SHP77 (cell line): Measurements from ENCODE around the gene TRAF3.
A peak's percentile ranks its signal among the peaks of the same experiment; 100 is the strongest.

Source experiments
- DNase-seq, 2 experiments: peaks; one replicate each; lab custom pipeline; 2025; lab: John Stamatoyannopoulos, UW

TRAF3 gene

GRCh38 chr14:102776761-102777710, at the start of gene TRAF3:
Gene TRAF3 (plus strand): TSS chr14:102777449. CDS start chr14:102870202, 92,753 bp downstream.
- no peak for DNase-seq

- DNase-seq: no peak
Measured at GRCh38 chr14:102728501-102728900, 48.7 kb upstream of the TRAF3 start.

GRCh38 chr14:102729268-102729667, 48.0 kb upstream of the TRAF3 start:
- no peak for DNase-seq

- no peak for DNase-seq
Measured at GRCh38 chr14:102729825-102730224, 47.4 kb upstream of the TRAF3 start.

- DNase-seq: no peak
Measured at GRCh38 chr14:102731101-102731870, 46.0 kb upstream of the TRAF3 start.

- peak; percentile 47 to 59 for DNase-seq
Measured at GRCh38 chr14:102731871-102732800, 45.1 kb upstream of the TRAF3 start.

GRCh38 chr14:102732924-102733323, 44.3 kb upstream of the TRAF3 start:
- no peak for DNase-seq

GRCh38 chr14:102733326-102733725, 43.9 kb upstream of the TRAF3 start:
- no peak for DNase-seq

- no peak for DNase-seq
Measured at GRCh38 chr14:102734436-102734835, 42.8 kb upstream of the TRAF3 start.

GRCh38 chr14:102736956-102737355, 40.3 kb upstream of the TRAF3 start:
- no peak for DNase-seq

GRCh38 chr14:102737402-102738372, 39.6 kb upstream of the TRAF3 start:
- DNase-seq: no peak

- DNase-seq: no peak
Measured at GRCh38 chr14:102738373-102739189, 38.7 kb upstream of the TRAF3 start.

- no peak for DNase-seq
Measured at GRCh38 chr14:102739190-102739469, 38.1 kb upstream of the TRAF3 start.

GRCh38 chr14:102746634-102747438, 30.4 kb upstream of the TRAF3 start:
- no peak for DNase-seq

- DNase-seq: no peak
Measured at GRCh38 chr14:102748806-102749205, 28.4 kb upstream of the TRAF3 start.

- peak; percentile 36 to 61 for DNase-seq
Measured at GRCh38 chr14:102749393-102750305, 27.6 kb upstream of the TRAF3 start.

GRCh38 chr14:102750376-102750775, 26.9 kb upstream of the TRAF3 start:
- no peak for DNase-seq

- no peak for DNase-seq
Measured at GRCh38 chr14:102751088-102751487, 26.2 kb upstream of the TRAF3 start.
